Heart right ventricle (tissue), 16 donors: ENCODE measurements around the gene RASGRP4. TPM values are rescaled to one million over a fixed set of nuclear protein-coding genes. Genes with fewer than 3 reads are reported as not detected.
A peak's percentile ranks its signal among the peaks of the same experiment; 100 is the strongest.
"Not testable (repeated sequence)": the region's sequence is repeated elsewhere in the genome, so short reads cannot be mapped to it uniquely, and the experiment has no call there.

Experiments
- ATAC-seq, 8 donors: fragments of 200-7000 bp; cut with Tn5 transposase; one replicate each; pipeline ENCODE4 v1.9.1; 2020; ENCODE audit warnings: mild to moderate bottlenecking in 8 of 8, moderate library complexity in 8 of 8, moderate number of reproducible peaks in 1 of 8
- DNase-seq, 2 donors: peaks; one replicate each; pipeline ENCODE4 v3.0.0-alpha.2; 2020
- H3K27ac ChIP-seq, 10 donors: fragments of 200-600 bp; sonication (generic) in 2 of 10; one replicate each; pipeline versions ENCODE4 v1.5.0 to v1.8.0; 2020 to 2022; ENCODE audit warnings: mild to moderate bottlenecking in 3 of 10
- H3K27me3 ChIP-seq, 7 donors: fragments of 200-600 bp; one replicate each; pipeline ENCODE4 v1.8.0; 2021 to 2022; ENCODE audit warnings: mild to moderate bottlenecking in 2 of 7
- H3K36me3 ChIP-seq, 9 donors: fragments of 200-600 bp; sonication (generic) in 1 of 9; one replicate each; pipeline versions ENCODE4 v1.5.0 to v1.8.0; 2020 to 2022; ENCODE audit warnings: mild to moderate bottlenecking in 2 of 9
- H3K4me1 ChIP-seq, 9 donors: fragments of 200-600 bp; sonication (generic) in 1 of 9; one replicate each; pipeline versions ENCODE4 v1.5.0 to v1.8.0; 2020 to 2022; ENCODE audit warnings: mild to moderate bottlenecking in 4 of 9
- H3K4me3 ChIP-seq, 10 donors: fragments of 200-600 bp; sonication (generic) in 2 of 10; one replicate each; pipeline versions ENCODE4 v1.5.0 to v1.8.0; 2020 to 2022; ENCODE audit warnings: mild to moderate bottlenecking in 7 of 10, moderate library complexity in 2 of 10
- H3K9me3 ChIP-seq, 11 donors: fragments of 200-600 bp in 10 of 11; sonication (generic) in 2 of 11; one replicate each; pipeline versions ENCODE4 v1.5.0 to v1.8.0; 2013 to 2022; ENCODE audit warnings: mild to moderate bottlenecking in 2 of 11, control low read depth in 1 of 11, moderate library complexity in 1 of 11
- WGBS, 2 donors: extraction: QIAGEN DNeasy Blood & Tissue Kit; methylation state at CpG; one replicate each; pipeline ENCODE4 v1.1.7; 2013; ENCODE audit warnings: inconsistent platforms in 1 of 2; 5-methylcytosine and 5-hydroxymethylcytosine counted together
- intact Hi-C, 10 donors: fragments of 100-400 bp; cut with DNase I; formaldehyde crosslinking; loops; one replicate each; pipeline versions ENCODE4 v1.11.1 to v1.14.2; 2022
- polyA plus RNA-seq, 2 donors: library from polyadenylated mRNA; stranded (reverse); fragments of 200-250 nt; gene quantifications; one replicate each; pipeline ENCODE4 v1.2.3, GENCODE V29; 2013
- total RNA-seq, 10 donors: library from RNA; stranded (reverse); fragmentation: NEBNext Ultra II Directional in 3 of 10; extraction: Animal tissue kit (Norgen Biotek cat#: 25700) in 3 of 10; gene quantifications; one replicate each; pipeline versions ENCODE4 v1.2.1 to v1.2.4, GENCODE V29; 2021 to 2023
- TF ChIP-seq, protein P1 (sequence below), 9 donors: fragments of 200-600 bp; sonication (generic) in 2 of 9; IDR thresholded peaks; one replicate each; pipeline versions ENCODE4 v1.5.0 to v1.8.0; 2021 to 2022; ENCODE audit warnings: antibody characterized with exemption in 9 of 9, mild to moderate bottlenecking in 5 of 9, moderate library complexity in 1 of 9
- donor health status: Arrhythmogenic right ventricular cardiomyopathy.
- donor health status: ischemic (EF 13 %, LVEDD 7.1; RV severe dilation, severe dysfunction).
- donor health status: healthy with polysubstance abuse.
- donor health status: DM: no; HTN: yes; CAD: no.
- donor health status: DM: no; HTN: no; CAD: no.
- donor health status: ischemic (EF 25% LVEDD 6.9; RV normal size, moderate dysfunction).
- donor health status: ischemic (EF 25% LVEDD 5.7; RV mildly dilated, moderate dysfunction).
- donor health status: healthy.
- donor health status: DM: yes; HTN: yes; CAD: no.
- donor health status: Ischemic cardiomyopathy.
- donor health status: ischemic (EF 35%, LVEDD 5.7; RV mildly dilated, moderate dysfunction).
- donor health status: nonischemic (EF 11% LVEDD 7.7; RV severe dilation, severe dysfunction).
- donor health status: DM: yes; HTN: yes; CAD: no.
- donor health status: PGD.
- donor health status: ischemic (EF 29% LVEDD 5.4; RV normal size, mild dysfunction).
- donor health status: nonischemic (EF 23%, LVEDD 6.1; RV moderate dilation, normal function).

Gene RASGRP4
- total and polyA plus RNA-seq, 12 donors: 0.42 to 3.5 (median 0.91) TPM

DNA sequence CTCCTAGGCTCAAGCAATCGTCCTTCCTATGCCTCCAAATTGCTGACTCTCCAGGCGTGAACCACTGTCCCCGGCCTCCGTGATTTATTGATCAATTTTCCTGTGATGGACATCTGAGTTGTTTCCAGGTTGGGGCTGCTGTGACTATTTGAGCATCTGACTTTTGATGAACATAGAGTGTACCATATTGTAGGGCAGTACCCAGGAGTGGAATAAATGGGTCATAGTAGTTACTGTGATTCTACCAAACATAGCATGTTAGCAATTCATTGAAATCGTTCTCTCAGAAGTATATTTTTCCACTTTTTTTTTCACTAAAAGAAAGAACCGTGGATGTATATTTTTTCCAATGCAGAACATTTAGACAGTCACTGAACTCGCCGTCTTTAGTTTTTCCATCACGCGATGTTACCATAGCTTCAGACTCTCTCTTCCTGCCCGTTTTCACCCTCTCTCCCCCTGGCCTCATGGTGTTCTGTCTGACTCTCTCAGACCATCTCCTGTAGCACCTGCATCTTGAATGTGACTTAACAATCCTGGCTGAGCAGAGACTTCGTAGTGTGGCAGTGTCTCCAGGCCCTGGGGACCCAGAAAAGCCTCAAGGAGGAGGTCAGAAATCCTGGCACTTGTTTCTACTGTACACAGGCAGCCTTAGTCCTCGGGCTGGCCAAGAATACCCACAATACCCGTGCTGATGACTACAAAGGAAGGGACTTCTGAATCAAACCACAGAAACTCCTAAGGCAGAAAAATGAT lies 3.2 kb upstream of the RASGRP4 start:
- WGBS, 2 donors: 61 to 65% methylated on average over 14 of the region's 14 CpGs
- TF ChIP-seq, protein P1, sequence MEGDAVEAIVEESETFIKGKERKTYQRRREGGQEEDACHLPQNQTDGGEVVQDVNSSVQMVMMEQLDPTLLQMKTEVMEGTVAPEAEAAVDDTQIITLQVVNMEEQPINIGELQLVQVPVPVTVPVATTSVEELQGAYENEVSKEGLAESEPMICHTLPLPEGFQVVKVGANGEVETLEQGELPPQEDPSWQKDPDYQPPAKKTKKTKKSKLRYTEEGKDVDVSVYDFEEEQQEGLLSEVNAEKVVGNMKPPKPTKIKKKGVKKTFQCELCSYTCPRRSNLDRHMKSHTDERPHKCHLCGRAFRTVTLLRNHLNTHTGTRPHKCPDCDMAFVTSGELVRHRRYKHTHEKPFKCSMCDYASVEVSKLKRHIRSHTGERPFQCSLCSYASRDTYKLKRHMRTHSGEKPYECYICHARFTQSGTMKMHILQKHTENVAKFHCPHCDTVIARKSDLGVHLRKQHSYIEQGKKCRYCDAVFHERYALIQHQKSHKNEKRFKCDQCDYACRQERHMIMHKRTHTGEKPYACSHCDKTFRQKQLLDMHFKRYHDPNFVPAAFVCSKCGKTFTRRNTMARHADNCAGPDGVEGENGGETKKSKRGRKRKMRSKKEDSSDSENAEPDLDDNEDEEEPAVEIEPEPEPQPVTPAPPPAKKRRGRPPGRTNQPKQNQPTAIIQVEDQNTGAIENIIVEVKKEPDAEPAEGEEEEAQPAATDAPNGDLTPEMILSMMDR (IDR thresholded peaks at IDR 0.05): no peak
- intact Hi-C loops: no loop called here
- H3K4me3 ChIP-seq: no peak overlapping the region
- H3K36me3 ChIP-seq: no peaks in the 10 kb centered on the region
- H3K4me1 ChIP-seq: peaks cover 0 to 20% (median 0%) of the 10 kb centered on the region in 9 donors
- no peaks in the 10 kb centered on the region for H3K9me3 ChIP-seq
- ATAC-seq (no peak), DNase-seq (no peak)
- H3K27me3 ChIP-seq: peaks cover 6 to 57% (median 26%) of the 10 kb centered on the region in 7 donors
- H3K27ac ChIP-seq: no peak overlapping the region

DNA sequence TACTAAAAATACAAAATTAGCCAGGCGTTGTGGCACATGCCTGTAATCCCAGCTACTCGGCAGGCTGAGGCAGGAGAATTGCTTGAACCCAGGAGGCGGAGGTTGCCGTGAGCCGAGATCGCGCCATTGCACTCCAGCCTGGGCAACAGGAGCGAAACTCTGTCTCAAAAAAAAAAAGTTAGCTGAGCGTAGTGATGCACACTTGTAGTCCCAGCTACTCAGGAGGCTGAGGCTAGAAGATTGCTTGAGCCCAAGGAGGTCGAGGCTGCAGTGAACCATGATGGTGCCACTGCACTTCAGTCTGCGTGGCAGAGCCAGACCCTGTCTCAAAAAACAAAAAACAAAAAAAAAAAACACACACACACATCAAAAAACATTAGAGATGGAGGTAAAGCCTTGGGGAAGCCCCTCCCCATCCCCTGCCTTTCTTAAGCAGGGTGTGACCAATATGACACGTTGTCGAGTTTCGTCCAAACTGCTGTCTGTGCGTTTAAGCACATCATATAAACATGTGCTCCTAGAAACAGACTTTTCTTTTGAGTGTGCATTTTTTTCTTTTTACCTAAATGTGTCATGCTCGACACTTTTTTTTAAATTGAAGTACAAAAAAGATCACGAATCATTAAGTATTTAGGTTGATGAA lies 1.1 kb upstream of the RASGRP4 start:
- intact Hi-C loops, H3K27ac ChIP-seq, ATAC-seq, H3K9me3 ChIP-seq, H3K4me3 ChIP-seq, DNase-seq, H3K36me3 ChIP-seq: not testable (repeated sequence)
- H3K27me3 ChIP-seq: peaks cover 0 to 44% (median 19%) of the 10 kb centered on the region in 7 donors
- H3K4me1 ChIP-seq: peaks cover 0 to 12% (median 0%) of the 10 kb centered on the region in 9 donors
- 65 to 74% methylated on average over 13 to 17 of the region's 17 CpGs for WGBS, 2 donors

DNA sequence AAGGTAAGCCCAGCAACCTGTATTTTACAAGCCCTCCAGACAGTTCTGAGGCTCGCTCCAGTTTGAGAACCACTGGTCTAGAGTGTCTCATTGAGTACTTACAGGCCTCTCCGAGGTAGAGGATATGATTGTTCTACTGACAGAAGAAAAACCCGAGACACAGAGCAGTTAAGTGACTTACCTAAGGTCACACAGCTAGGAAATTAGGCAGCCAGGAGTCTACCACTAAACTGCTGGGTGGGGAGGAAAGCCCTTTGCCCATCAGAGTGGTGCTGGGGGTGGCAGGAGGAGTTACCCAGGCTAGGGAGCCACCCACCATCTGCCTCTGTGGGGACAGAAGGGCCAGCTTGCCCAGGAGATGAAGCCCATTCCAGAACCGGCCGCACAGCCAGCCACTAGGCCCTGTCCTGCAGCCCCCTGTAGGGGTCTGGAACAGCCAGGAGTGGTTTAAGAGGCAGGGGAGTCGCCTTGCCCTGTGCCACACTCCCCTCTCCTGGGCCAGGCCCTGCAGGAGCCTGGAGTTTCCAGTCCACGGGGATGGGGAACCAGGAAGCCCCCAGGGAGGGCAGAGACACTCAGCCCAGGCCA lies 703 bp downstream of the RASGRP4 start:
- 64 to 72% methylated on average over 7 of the region's 7 CpGs for WGBS, 2 donors

DNA sequence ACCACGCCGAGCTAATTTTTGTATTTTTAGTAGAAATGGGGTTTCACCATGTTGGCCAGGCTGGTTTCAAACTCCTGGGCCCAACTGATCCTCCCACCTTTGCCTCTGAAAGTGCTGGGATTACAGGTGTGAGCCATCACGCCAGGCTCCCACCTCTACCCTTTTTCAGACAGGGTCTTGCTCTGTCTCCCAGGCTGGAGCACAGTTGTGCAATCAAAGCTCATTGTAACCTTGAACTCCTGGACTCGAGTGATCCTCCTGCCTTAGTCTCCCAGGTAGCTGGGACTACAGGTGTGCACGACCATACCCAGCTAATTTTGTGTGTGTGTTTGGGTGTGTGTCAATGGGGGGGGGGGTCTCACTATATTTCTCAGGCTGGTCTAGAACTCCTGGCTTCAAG lies 1.7 kb downstream of the RASGRP4 start:
- intact Hi-C loops: no loop called here
- 88 to 94% methylated on average over 5 of the region's 5 CpGs for WGBS, 2 donors
- ATAC-seq (no peak), DNase-seq (no peak)
- Histone ChIP-seq H3K4me1 (peaks cover 0 to 12% (median 0%) of the 10 kb centered on the region in 9 donors), H3K4me3 (no peak overlapping the region), H3K27me3 (peaks cover 0 to 41% (median 23%) of the 10 kb centered on the region in 7 donors), H3K27ac (no peak overlapping the region), H3K9me3 (no peaks in the 10 kb centered on the region), H3K36me3 (peaks cover 0 to 15% (median 0%) of the 10 kb centered on the region in 9 donors)
- TF ChIP-seq, protein P1 (IDR thresholded peaks at IDR 0.05): no peak

More for the DNA sequence above, 703 bp downstream of the RASGRP4 start:
- H3K9me3 ChIP-seq: no peaks in the 10 kb centered on the region
- H3K4me1 ChIP-seq: peaks cover 0 to 12% (median 0%) of the 10 kb centered on the region in 9 donors
- peak overlapping the region in 8 of 10 donors; percentile 2 to 59 (median 28) for H3K4me3 ChIP-seq
- peaks cover 0 to 15% (median 0%) of the 10 kb centered on the region in 9 donors for H3K36me3 ChIP-seq
- peak overlapping the region in 2 of 10 donors; percentile 60 to 92 for H3K27ac ChIP-seq
- H3K27me3 ChIP-seq: peaks cover 0 to 33% (median 23%) of the 10 kb centered on the region in 7 donors
- intact Hi-C loops: no loop called here
- DNase-seq (no peak), ATAC-seq (peak in 2 of 8 donors; percentile 17 to 30)
- TF ChIP-seq, protein P1 (IDR thresholded peaks at IDR 0.05): no peak
